DND-41 (cell line): ENCODE measurements around the gene LRP1.

Experiments used
- ATAC-seq: fragments of 200-7000 bp; cut with Tn5 transposase; 3 replicates; pipeline ENCODE4 v1.9.1; 2021; ENCODE audit warnings: low read depth; ENCODE audit not compliant: insufficient read depth
- DNase-seq: peaks from one replicate; pipeline ENCODE4 v3.0.0-alpha.2; 2020
- H2AFZ ChIP-seq: 2 replicates; pipeline ENCODE4 v1.6.0; 2012; ENCODE audit warnings: low read depth, low read length
- H3K27ac ChIP-seq: 2 replicates; pipeline ENCODE4 v1.5.1; 2012; ENCODE audit warnings: low read length, inconsistent platforms
- H3K27me3 ChIP-seq: fragments of 200-600 bp; sonication (generic); 2 replicates; pipeline ENCODE4 v1.6.0; 2012; ENCODE audit warnings: low read length, mild to moderate bottlenecking, inconsistent platforms; ENCODE audit not compliant: insufficient read depth, poor library complexity
- H3K36me3 ChIP-seq: 2 replicates; pipeline ENCODE4 v1.5.1; 2012; ENCODE audit warnings: low read length, inconsistent platforms; ENCODE audit not compliant: insufficient read depth
- H3K4me1 ChIP-seq: 2 replicates; pipeline ENCODE4 v1.5.1; 2012; ENCODE audit warnings: mild to moderate bottlenecking, low read length; ENCODE audit not compliant: insufficient read depth
- H3K4me2 ChIP-seq: 2 replicates; pipeline ENCODE4 v1.6.0; 2012; ENCODE audit warnings: mild to moderate bottlenecking, moderate library complexity, low read length, inconsistent platforms; ENCODE audit not compliant: insufficient read depth
- H3K4me3 ChIP-seq, 2 experiments: fragments of 200-600 bp in 1 of 2; shearing (Covaris generic) in 1 of 2; 2 replicates each; pipeline ENCODE4 v1.5.1; 2012 to 2016; ENCODE audit warnings: inconsistent platforms in 2 of 2, low read length in 2 of 2, mild to moderate bottlenecking in 2 of 2, low read depth in 1 of 2, moderate library complexity in 1 of 2
- H3K79me2 ChIP-seq: 2 replicates; pipeline ENCODE4 v1.6.0; 2012; ENCODE audit warnings: low read length, inconsistent platforms; ENCODE audit not compliant: insufficient read depth
- H3K9ac ChIP-seq: 2 replicates; pipeline ENCODE4 v1.6.0; 2012; ENCODE audit warnings: low read depth, mild to moderate bottlenecking, inconsistent platforms, low read length, moderate library complexity
- H3K9me3 ChIP-seq: 2 replicates; pipeline ENCODE4 v1.5.1; 2012; ENCODE audit warnings: low read length, moderate library complexity, mild to moderate bottlenecking, inconsistent platforms; ENCODE audit not compliant: insufficient read depth, severe bottlenecking
- H4K20me1 ChIP-seq: 2 replicates; pipeline ENCODE4 v1.6.0; 2012; ENCODE audit warnings: low read length; ENCODE audit not compliant: insufficient read depth
- EZH2 ChIP-seq: IDR thresholded peaks from 3 replicates; pipeline ENCODE4 v1.6.1; 2012; ENCODE audit warnings: borderline replicate concordance, low read depth, mild to moderate bottlenecking, moderate library complexity, low read length, inconsistent platforms; ENCODE audit not compliant: severe bottlenecking
- TF ChIP-seq, protein P1 (sequence below): IDR thresholded peaks from 2 replicates; pipeline ENCODE4 v1.5.1; 2012; ENCODE audit warnings: borderline replicate concordance, low read length, moderate library complexity, mild to moderate bottlenecking; ENCODE audit not compliant: poor library complexity, severe bottlenecking; ENCODE audit errors: extremely low read depth

Gene LRP1

DNA sequence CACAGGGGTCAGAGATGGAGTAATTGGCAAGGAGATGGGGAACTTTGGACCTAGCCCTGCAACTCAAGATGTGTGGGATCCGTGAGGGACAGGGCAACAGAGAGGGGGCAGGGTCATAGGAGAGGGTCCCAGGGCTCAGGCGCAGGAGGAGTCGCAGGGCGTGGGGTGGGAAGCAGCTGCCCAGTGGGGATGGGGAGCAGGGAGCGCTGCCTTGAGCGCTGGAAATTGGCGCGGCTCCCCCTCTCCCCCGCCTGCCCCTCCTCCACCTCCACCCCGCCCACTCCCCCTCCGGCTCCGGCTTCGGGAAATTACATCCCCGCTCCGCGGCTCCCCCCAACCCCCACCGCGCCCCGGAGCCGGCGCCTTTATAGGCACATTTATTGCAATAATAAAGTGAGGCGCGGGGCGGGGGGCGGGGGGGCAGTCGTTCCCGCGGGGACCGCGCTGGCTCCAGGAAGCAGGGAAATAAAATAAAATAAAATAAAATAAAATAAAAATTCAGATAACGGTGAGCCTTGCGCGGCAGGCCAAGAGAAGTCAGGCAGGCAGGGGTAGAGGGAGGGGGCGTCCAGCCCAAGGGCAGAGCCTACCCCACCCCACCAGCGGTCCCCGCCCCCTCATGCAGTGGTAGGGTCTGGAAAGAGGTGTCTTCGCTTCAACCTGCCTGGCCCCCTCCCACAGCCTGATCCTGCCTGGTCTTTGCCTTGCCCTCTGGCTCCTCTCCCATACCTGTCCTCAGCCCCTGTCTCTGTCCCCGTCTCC lies 91.9 kb downstream of the LRP1 start:
- Histone ChIP-seq H3K4me1 (no peaks in the 10 kb centered on the region), H3K27me3 (peaks cover 43% of the 10 kb centered on the region), H4K20me1 (peaks cover 13% of the 10 kb centered on the region; the same call in 1 of the 2 replicates), H3K4me2 (no peak overlapping the region), H3K79me2 (no peaks in the 10 kb centered on the region), H3K4me3 (no peak overlapping the region), H3K27ac (no peak overlapping the region), H3K9ac (no peak overlapping the region), H2AFZ (no peak overlapping the region), H3K9me3 (no peaks in the 10 kb centered on the region), H3K36me3 (no peaks in the 10 kb centered on the region)
- DNase-seq (no peak), ATAC-seq (no peak)
- TF ChIP-seq, protein P1, sequence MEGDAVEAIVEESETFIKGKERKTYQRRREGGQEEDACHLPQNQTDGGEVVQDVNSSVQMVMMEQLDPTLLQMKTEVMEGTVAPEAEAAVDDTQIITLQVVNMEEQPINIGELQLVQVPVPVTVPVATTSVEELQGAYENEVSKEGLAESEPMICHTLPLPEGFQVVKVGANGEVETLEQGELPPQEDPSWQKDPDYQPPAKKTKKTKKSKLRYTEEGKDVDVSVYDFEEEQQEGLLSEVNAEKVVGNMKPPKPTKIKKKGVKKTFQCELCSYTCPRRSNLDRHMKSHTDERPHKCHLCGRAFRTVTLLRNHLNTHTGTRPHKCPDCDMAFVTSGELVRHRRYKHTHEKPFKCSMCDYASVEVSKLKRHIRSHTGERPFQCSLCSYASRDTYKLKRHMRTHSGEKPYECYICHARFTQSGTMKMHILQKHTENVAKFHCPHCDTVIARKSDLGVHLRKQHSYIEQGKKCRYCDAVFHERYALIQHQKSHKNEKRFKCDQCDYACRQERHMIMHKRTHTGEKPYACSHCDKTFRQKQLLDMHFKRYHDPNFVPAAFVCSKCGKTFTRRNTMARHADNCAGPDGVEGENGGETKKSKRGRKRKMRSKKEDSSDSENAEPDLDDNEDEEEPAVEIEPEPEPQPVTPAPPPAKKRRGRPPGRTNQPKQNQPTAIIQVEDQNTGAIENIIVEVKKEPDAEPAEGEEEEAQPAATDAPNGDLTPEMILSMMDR, result no peak
- no peak for TF ChIP-seq EZH2

DNA sequence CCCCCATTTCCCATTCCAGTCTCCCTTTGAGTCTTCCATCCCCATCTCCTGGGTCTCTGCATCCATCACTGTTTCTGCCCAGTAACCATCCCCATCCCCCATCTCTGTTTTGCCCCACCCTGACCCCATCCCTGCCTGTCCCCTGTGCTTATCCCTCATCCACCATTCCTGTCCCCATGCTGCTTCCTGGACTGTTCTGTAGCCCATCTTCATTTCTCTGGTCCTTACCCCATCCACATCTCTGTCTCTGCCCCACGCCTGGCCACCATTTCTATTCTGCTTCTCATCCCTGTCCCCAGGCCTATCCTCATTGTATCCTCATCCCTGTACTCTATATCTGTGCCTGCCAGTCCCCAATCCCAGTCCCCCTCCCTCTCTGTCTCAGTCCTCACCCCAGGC lies 92.5 kb downstream of the LRP1 start:
- ATAC-seq, result no peak
- no peak overlapping the region for H3K9ac ChIP-seq
- no peaks in the 10 kb centered on the region for H3K9me3 ChIP-seq
- H3K27me3 ChIP-seq, result peaks cover 43% of the 10 kb centered on the region
- TF ChIP-seq EZH2, result no peak
- TF ChIP-seq, protein P1, result no peak
- no peaks in the 10 kb centered on the region for H3K79me2 ChIP-seq
- H4K20me1 ChIP-seq, result peaks cover 13% of the 10 kb centered on the region; the same call in 1 of the 2 replicates
- H3K4me1 ChIP-seq, result peaks cover 5% of the 10 kb centered on the region
- DNase-seq, result no peak
- H3K4me2 ChIP-seq, result no peak overlapping the region
- H3K4me3 ChIP-seq, result no peak overlapping the region
- H2AFZ ChIP-seq, result no peak overlapping the region
- no peak overlapping the region for H3K27ac ChIP-seq
- H3K36me3 ChIP-seq, result no peaks in the 10 kb centered on the region

DNA sequence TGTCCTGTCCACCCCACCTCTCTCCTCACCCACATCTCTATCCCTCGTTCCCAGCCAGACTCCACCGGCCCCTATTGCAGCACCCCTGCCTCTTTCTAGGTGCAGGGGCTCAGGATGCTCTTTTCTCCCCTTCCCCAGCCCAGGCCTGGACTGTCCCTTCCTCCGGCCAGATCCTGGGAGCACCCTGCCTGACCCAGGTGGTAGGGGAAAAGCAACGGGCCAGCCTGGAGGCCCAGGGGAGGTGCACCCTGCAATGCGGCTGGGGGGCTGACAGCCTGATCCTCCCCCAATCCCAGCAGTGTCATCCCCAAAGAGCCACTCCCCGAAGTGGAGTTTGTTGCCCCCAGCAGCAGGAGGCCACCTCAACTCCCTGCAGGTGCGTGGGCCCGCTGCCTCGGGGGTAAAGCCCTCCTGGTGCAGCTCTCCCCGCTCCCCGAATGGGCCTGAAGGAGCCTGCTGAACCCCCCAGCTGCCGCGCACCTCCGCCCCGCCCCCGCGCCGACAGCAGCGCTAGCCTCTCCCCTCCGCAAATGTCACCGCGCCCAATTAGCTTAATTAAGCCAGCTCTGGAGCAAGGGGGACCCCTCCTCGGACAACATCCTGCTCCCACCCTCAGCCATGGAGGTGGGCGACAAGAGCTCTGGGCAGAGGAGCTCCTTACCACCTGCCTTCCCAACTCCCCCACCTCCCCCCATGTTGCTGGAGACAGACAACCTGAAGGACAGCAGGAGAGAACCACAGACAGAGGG lies 93.1 kb downstream of the LRP1 start:
- Histone ChIP-seq H3K9me3 (no peaks in the 10 kb centered on the region), H3K4me1 (peaks cover 7% of the 10 kb centered on the region), H3K4me2 (no peak overlapping the region), H4K20me1 (peaks cover 13% of the 10 kb centered on the region; the same call in 1 of the 2 replicates), H3K27ac (no peak overlapping the region), H2AFZ (no peak overlapping the region), H3K9ac (no peak overlapping the region), H3K4me3 (no peak overlapping the region), H3K79me2 (no peaks in the 10 kb centered on the region), H3K27me3 (peaks cover 43% of the 10 kb centered on the region), H3K36me3 (no peaks in the 10 kb centered on the region)
- ATAC-seq, result no peak
- no peak for DNase-seq
- TF ChIP-seq, protein P1, result no peak
- no peak for TF ChIP-seq EZH2
